Left ventricle myocardium inferior (tissue), 1 donor: ENCODE measurements around the gene ZSCAN31. TPM values are rescaled to one million over a fixed set of nuclear protein-coding genes. Genes with fewer than 3 reads are reported as not detected.
"Not testable (repeated sequence)": the region's sequence is repeated elsewhere in the genome, so short reads cannot be mapped to it uniquely, and the experiment has no call there.

Source experiments
- DNase-seq: peaks from one replicate; pipeline ENCODE4 v3.0.0-alpha.2; 2020
- H3K27ac ChIP-seq: fragments of 200-600 bp; replicated peaks from 2 replicates; pipeline ENCODE4 v1.8.0; 2021
- H3K27me3 ChIP-seq: fragments of 200-600 bp; 2 replicates; pipeline ENCODE4 v1.8.0; 2021; ENCODE audit warnings: low read depth
- H3K36me3 ChIP-seq: fragments of 200-600 bp; 2 replicates; pipeline ENCODE4 v1.8.0; 2021
- H3K4me1 ChIP-seq: fragments of 200-600 bp; 2 replicates; pipeline ENCODE4 v1.8.0; 2021
- H3K4me3 ChIP-seq: fragments of 200-600 bp; 2 replicates; pipeline ENCODE4 v1.8.0; 2021; ENCODE audit warnings: mild to moderate bottlenecking, moderate library complexity
- H3K9me3 ChIP-seq: fragments of 200-600 bp; replicated peaks from 2 replicates; pipeline ENCODE4 v1.8.0; 2021
- intact Hi-C: fragments of 100-400 bp; cut with micrococcal nuclease; formaldehyde crosslinking; loops from one replicate; pipeline ENCODE4 v1.11.0; 2022
- total RNA-seq: library from RNA; stranded (reverse); fragmentation: NEBNext Ultra II Directional; extraction: Animal tissue kit (Norgen Biotek cat#: 25700); gene quantifications from one replicate; pipeline ENCODE4 v1.2.1, GENCODE V29; 2021
- TF ChIP-seq, protein P1 (sequence below): fragments of 200-600 bp; IDR thresholded peaks from 2 replicates; pipeline ENCODE4 v1.8.0; 2021; ENCODE audit warnings: antibody characterized with exemption, mild to moderate bottlenecking, borderline replicate concordance
- donor health status: DM: no; HTN: yes; CAD: no; lungs with severe emphysema.

The ZSCAN31 gene
- total RNA-seq, 1 donor from 2014 or later, result 8.0 TPM

GRCh38 chr6:28312939-28313338 is 23.0 kb downstream of the ZSCAN31 start:
- H3K4me3 ChIP-seq, result no peak overlapping the region
- H3K36me3 ChIP-seq, result peaks cover 5% of the 10 kb centered on the region
- H3K27ac ChIP-seq, result no peak overlapping the region
- TF ChIP-seq, protein P1, sequence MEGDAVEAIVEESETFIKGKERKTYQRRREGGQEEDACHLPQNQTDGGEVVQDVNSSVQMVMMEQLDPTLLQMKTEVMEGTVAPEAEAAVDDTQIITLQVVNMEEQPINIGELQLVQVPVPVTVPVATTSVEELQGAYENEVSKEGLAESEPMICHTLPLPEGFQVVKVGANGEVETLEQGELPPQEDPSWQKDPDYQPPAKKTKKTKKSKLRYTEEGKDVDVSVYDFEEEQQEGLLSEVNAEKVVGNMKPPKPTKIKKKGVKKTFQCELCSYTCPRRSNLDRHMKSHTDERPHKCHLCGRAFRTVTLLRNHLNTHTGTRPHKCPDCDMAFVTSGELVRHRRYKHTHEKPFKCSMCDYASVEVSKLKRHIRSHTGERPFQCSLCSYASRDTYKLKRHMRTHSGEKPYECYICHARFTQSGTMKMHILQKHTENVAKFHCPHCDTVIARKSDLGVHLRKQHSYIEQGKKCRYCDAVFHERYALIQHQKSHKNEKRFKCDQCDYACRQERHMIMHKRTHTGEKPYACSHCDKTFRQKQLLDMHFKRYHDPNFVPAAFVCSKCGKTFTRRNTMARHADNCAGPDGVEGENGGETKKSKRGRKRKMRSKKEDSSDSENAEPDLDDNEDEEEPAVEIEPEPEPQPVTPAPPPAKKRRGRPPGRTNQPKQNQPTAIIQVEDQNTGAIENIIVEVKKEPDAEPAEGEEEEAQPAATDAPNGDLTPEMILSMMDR, result no peak
- DNase-seq, result no peak
- H3K27me3 ChIP-seq, result no peaks in the 10 kb centered on the region
- intact Hi-C loops, result no loop called here
- peaks cover 9% of the 10 kb centered on the region for H3K9me3 ChIP-seq
- no peaks in the 10 kb centered on the region for H3K4me1 ChIP-seq

DNA sequence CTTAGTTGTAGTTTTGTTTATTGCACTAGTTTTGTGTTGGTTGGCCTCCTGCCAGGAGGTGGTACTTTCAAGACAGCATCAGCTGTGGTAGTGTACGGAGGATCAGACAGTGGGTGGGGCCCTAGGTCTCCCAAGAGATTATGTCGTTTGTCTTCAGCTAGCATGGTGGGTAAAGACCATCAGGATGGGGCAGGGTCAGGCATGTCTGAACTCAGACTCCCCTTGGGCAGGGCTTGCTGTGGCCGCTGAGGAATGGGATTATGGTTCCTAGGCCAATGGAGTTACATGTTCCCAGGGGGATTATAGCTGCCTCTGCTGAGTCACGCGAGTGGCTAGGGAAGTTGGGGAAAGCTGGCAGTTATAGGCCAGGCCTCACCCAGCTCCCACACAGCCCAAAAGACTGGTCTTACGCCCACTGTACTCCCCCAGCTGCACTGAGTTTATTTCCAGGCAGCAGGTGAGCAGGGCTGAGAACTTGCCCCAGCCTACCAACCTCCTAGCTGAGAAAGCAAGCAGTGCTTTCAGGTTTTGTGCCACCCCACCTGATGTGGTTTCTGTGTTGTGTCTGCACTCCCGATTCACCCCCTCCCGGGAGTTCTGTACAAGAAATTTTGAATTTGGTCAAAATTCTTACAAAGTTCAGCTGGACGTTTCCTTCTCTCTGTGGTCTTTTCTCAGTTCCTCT is 24.7 kb downstream of the ZSCAN31 start:
- no peak overlapping the region for H3K4me3 ChIP-seq
- no peaks in the 10 kb centered on the region for H3K27me3 ChIP-seq
- TF ChIP-seq, protein P1, result no peak
- DNase-seq, result no peak
- peaks cover 25% of the 10 kb centered on the region for H3K9me3 ChIP-seq
- H3K4me1 ChIP-seq, result no peaks in the 10 kb centered on the region
- H3K36me3 ChIP-seq, result peaks cover 5% of the 10 kb centered on the region
- intact Hi-C loops, result no loop called here
- no peak overlapping the region for H3K27ac ChIP-seq

- H3K36me3 ChIP-seq, H3K4me3 ChIP-seq, intact Hi-C loops, H3K4me1 ChIP-seq, DNase-seq, H3K27ac ChIP-seq, H3K27me3 ChIP-seq: not testable (repeated sequence)
- peaks cover 30% of the 10 kb centered on the region for H3K9me3 ChIP-seq
Measured at GRCh38 chr6:28306363-28306762, 29.6 kb downstream of the ZSCAN31 start.

DNA sequence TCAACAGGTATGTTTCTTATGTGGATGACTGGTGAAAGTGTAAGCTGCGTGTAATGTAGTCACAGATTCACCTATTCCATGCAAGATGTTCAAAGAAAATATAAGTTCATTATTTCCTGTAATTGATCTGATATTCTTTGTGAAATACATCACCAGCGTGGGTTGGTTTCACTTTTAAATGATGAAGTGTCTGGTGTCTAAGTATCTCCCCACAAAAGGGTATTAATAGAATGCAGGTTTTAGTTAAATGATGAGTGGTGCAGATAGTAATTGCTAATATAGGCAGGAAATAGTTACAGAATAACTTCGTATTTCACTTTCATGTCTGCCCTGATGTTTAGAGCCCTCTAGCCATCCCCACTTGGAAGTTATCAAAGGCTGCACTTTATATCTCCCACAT is 32.4 kb downstream of the ZSCAN31 start:
- Histone ChIP-seq H3K4me1 (no peaks in the 10 kb centered on the region), H3K36me3 (peaks cover 20% of the 10 kb centered on the region), H3K27ac (no peak overlapping the region), H3K27me3 (no peaks in the 10 kb centered on the region), H3K4me3 (no peak overlapping the region), H3K9me3 (peaks cover 27% of the 10 kb centered on the region)
- TF ChIP-seq, protein P1, result no peak
- intact Hi-C loops, result no loop called here
- DNase-seq, result no peak

DNA sequence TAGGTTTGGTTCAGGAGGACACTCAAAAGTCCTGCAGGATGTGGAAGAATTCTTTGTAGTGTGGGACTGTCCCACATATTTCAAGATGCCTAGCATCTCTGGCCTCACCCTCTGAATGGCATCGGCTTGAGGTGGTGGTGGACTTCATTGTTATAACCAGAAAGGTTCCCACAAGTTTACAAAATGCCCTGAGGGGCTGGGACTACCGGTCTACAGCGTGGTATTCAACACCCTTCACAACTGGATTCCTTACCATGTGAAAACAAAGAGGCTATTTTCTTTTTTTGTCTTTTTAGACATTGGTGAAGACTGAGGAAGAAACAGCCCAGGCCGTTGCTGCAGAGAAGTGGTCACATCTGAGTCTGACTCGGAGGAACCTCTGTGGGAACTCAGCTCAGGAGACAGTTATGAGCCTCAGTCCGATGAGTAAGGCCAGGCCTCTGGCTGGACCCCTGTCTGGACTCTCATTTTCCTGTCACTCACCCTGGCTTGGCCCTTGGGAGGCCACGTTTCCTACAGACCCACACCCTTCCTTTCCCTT is 39.4 kb downstream of the ZSCAN31 start:
- H3K36me3 ChIP-seq, result peaks cover 32% of the 10 kb centered on the region
- no peaks in the 10 kb centered on the region for H3K4me1 ChIP-seq
- H3K4me3 ChIP-seq, result no peak overlapping the region
- intact Hi-C loops, result no loop called here
- no peaks in the 10 kb centered on the region for H3K9me3 ChIP-seq
- TF ChIP-seq, protein P1, result no peak
- no peak overlapping the region for H3K27ac ChIP-seq
- H3K27me3 ChIP-seq, result no peaks in the 10 kb centered on the region
- no peak for DNase-seq

GRCh38 chr6:28295326-28295725 is 40.6 kb downstream of the ZSCAN31 start:
- TF ChIP-seq, protein P1, result no peak

More at GRCh38 chr6:28295326-28295725, 40.6 kb downstream of the ZSCAN31 start:
- H3K4me1 ChIP-seq, result no peaks in the 10 kb centered on the region
- no peak overlapping the region for H3K27ac ChIP-seq
- H3K36me3 ChIP-seq, result peaks cover 22% of the 10 kb centered on the region
- H3K9me3 ChIP-seq, result no peaks in the 10 kb centered on the region
- no peak for DNase-seq
- no peaks in the 10 kb centered on the region for H3K27me3 ChIP-seq
- no peak overlapping the region for H3K4me3 ChIP-seq
- intact Hi-C loops, result no loop called here
